Heart left ventricle (tissue), 13 donors: Measurements from ENCODE around the gene WASF3.

Experiments used
- POLR2A ChIP-seq, 2 donors: fragments of 450-650 bp; IDR thresholded peaks; one replicate each; pipeline ENCODE4 v1.6.1; 2017; ENCODE audit warnings: antibody characterized with exemption in 2 of 2, mild to moderate bottlenecking in 2 of 2, moderate library complexity in 2 of 2
- TF ChIP-seq, protein P1 (sequence below), 12 donors: fragments of 200-600 bp; sonication (generic) in 4 of 12; IDR thresholded peaks; one replicate each; pipeline versions ENCODE4 v1.5.0 to v1.8.0; 2018 to 2022; ENCODE audit warnings: antibody characterized with exemption in 12 of 12, mild to moderate bottlenecking in 5 of 12
- donor health status: ischemic (EF 13 %, LVEDD 7.1; RV severe dilation, severe dysfunction).
- donor health status: DM: no; HTN: yes; CAD: no.
- donor health status: DM: no; HTN: no; CAD: no.
- donor health status: ischemic (EF 25% LVEDD 6.9; RV normal size, moderate dysfunction).
- donor health status: ischemic (EF 25% LVEDD 5.7; RV mildly dilated, moderate dysfunction).
- donor health status: ischemic (EF 35%, LVEDD 5.7; RV mildly dilated, moderate dysfunction).
- donor health status: nonischemic (EF 11% LVEDD 7.7; RV severe dilation, severe dysfunction).
- donor health status: DM: yes; HTN: yes; CAD: no.
- donor health status: PGD.
- donor health status: ischemic (EF 29% LVEDD 5.4; RV normal size, mild dysfunction).
- donor health status: nonischemic (EF 23%, LVEDD 6.1; RV moderate dilation, normal function).

DNA sequence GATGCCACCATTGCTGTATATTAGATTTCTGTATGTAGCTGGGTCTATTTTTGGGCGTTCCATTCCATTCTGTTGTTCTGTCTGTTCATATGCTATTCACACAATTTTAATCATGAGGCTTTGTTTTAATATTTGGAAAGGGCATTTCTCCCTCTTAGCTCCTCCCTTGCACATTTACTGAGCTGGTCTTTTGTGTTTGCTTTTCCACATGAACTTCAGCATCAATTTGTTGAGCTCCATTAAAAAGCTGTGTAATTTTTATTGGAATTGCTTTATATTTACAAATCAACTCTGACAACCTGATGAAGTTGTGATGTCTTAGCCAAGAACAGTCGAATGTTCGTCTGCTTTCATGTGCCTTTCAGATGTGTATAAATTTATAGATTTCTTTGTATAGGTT lies 14.0 kb downstream of the WASF3 start:
- TF ChIP-seq, protein P1, sequence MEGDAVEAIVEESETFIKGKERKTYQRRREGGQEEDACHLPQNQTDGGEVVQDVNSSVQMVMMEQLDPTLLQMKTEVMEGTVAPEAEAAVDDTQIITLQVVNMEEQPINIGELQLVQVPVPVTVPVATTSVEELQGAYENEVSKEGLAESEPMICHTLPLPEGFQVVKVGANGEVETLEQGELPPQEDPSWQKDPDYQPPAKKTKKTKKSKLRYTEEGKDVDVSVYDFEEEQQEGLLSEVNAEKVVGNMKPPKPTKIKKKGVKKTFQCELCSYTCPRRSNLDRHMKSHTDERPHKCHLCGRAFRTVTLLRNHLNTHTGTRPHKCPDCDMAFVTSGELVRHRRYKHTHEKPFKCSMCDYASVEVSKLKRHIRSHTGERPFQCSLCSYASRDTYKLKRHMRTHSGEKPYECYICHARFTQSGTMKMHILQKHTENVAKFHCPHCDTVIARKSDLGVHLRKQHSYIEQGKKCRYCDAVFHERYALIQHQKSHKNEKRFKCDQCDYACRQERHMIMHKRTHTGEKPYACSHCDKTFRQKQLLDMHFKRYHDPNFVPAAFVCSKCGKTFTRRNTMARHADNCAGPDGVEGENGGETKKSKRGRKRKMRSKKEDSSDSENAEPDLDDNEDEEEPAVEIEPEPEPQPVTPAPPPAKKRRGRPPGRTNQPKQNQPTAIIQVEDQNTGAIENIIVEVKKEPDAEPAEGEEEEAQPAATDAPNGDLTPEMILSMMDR (IDR thresholded peaks at IDR 0.05), result no peak
- TF ChIP-seq POLR2A (IDR thresholded peaks at IDR 0.05), result no peak
